H9 (cell line): ENCODE measurements around the gene SFXN5. TPM values are rescaled to one million over a fixed set of nuclear protein-coding genes. Genes with fewer than 3 reads are reported as not detected.
A peak's percentile ranks its signal among the peaks of the same experiment; 100 is the strongest.

Experiments
- DNase-seq: peaks from one replicate; pipeline ENCODE4 v3.0.0-alpha.2; 2017
- H2AFZ ChIP-seq: one replicate; pipeline ENCODE4 v1.6.1; 2013; ENCODE audit warnings: mild to moderate bottlenecking, low read length, control low read depth, moderate library complexity
- H2AK5ac ChIP-seq: 2 replicates; pipeline ENCODE4 v1.6.1; 2013; ENCODE audit warnings: low read length, control low read depth, mixed read lengths; ENCODE audit not compliant: insufficient read length
- H2BK120ac ChIP-seq: one replicate; pipeline ENCODE4 v1.6.1; 2013; ENCODE audit warnings: low read depth, mild to moderate bottlenecking, low read length, control low read depth, inconsistent platforms; ENCODE audit not compliant: poor library complexity, severe bottlenecking
- H2BK12ac ChIP-seq: 2 replicates; pipeline ENCODE4 v1.6.1; 2013; ENCODE audit warnings: low read length, control low read depth, mixed read lengths, low read depth; ENCODE audit not compliant: insufficient read length
- H2BK15ac ChIP-seq: 2 replicates; pipeline ENCODE4 v1.6.1; 2013; ENCODE audit warnings: low read depth, low read length, control low read depth
- H2BK20ac ChIP-seq: one replicate; pipeline ENCODE4 v1.6.1; 2013; ENCODE audit warnings: low read depth, mild to moderate bottlenecking, low read length, control low read depth, inconsistent platforms; ENCODE audit not compliant: poor library complexity, severe bottlenecking
- H2BK5ac ChIP-seq: 2 replicates; pipeline ENCODE4 v1.6.1; 2013; ENCODE audit warnings: low read length, control low read depth, mixed read lengths; ENCODE audit not compliant: insufficient read length
- H3K14ac ChIP-seq: 2 replicates; pipeline ENCODE4 v1.6.1; 2013; ENCODE audit warnings: low read length, control low read depth; ENCODE audit not compliant: insufficient read depth
- H3K18ac ChIP-seq: 2 replicates; pipeline ENCODE4 v1.6.1; 2013; ENCODE audit warnings: low read depth, mild to moderate bottlenecking, mixed read lengths, low read length, control low read depth; ENCODE audit not compliant: insufficient read length
- H3K23ac ChIP-seq: 2 replicates; pipeline ENCODE4 v1.6.1; 2013; ENCODE audit warnings: low read length, control low read depth, mixed read lengths, low read depth; ENCODE audit not compliant: insufficient read length
- H3K23me2 ChIP-seq: 2 replicates; pipeline ENCODE4 v1.6.1; 2013; ENCODE audit warnings: low read depth, mild to moderate bottlenecking, mixed read lengths, low read length, control low read depth; ENCODE audit not compliant: insufficient read length, poor library complexity, severe bottlenecking
- H3K27ac ChIP-seq: 2 replicates; pipeline ENCODE4 v1.5.1; 2013; ENCODE audit warnings: low read length, control low read depth, mixed read lengths, low read depth; ENCODE audit not compliant: insufficient read length
- H3K27me3 ChIP-seq: 2 replicates; pipeline ENCODE4 v1.6.1; 2013; ENCODE audit warnings: low read length, control low read depth, inconsistent platforms; ENCODE audit not compliant: insufficient read depth
- H3K4ac ChIP-seq: 2 replicates; pipeline ENCODE4 v1.6.1; 2013; ENCODE audit warnings: low read depth, mild to moderate bottlenecking, control low read depth, inconsistent platforms, low read length, moderate library complexity
- H3K4me1 ChIP-seq: 2 replicates; pipeline ENCODE4 v1.6.1; 2013; ENCODE audit warnings: low read length, control low read depth, inconsistent platforms; ENCODE audit not compliant: insufficient read depth
- H3K4me2 ChIP-seq: 2 replicates; pipeline ENCODE4 v1.6.1; 2013; ENCODE audit warnings: low read length, control low read depth, mixed read lengths; ENCODE audit not compliant: insufficient read length, insufficient read depth
- H3K56ac ChIP-seq: 2 replicates; pipeline ENCODE4 v1.6.1; 2013; ENCODE audit warnings: low read depth, mild to moderate bottlenecking, mixed read lengths, low read length, control low read depth; ENCODE audit not compliant: insufficient read length
- H3K79me1 ChIP-seq: 2 replicates; pipeline ENCODE4 v1.6.1; 2013; ENCODE audit warnings: low read depth, mild to moderate bottlenecking, moderate library complexity, low read length, control low read depth, inconsistent platforms; ENCODE audit not compliant: insufficient read depth, poor library complexity, severe bottlenecking
- H3K79me2 ChIP-seq: 2 replicates; pipeline ENCODE4 v1.6.1; 2013; ENCODE audit warnings: low read length, control low read depth, inconsistent platforms; ENCODE audit not compliant: insufficient read depth
- H3K9ac ChIP-seq: 2 replicates; pipeline ENCODE4 v1.6.1; 2013; ENCODE audit warnings: low read length, control low read depth, mixed read lengths; ENCODE audit not compliant: insufficient read length; ENCODE audit errors: extremely low read depth
- H3K9me3 ChIP-seq: one replicate; pipeline ENCODE4 v1.6.1; 2013; ENCODE audit warnings: low read depth, low read length, inconsistent platforms; ENCODE audit not compliant: control insufficient read depth
- H3T11ph ChIP-seq: one replicate; pipeline ENCODE4 v1.6.1; 2013; ENCODE audit warnings: mild to moderate bottlenecking, low read length, control low read depth, inconsistent platforms
- H4K20me1 ChIP-seq: one replicate; pipeline ENCODE4 v1.6.1; 2013; ENCODE audit not compliant: control insufficient read depth, insufficient read length, insufficient read depth
- H4K5ac ChIP-seq: 2 replicates; pipeline ENCODE4 v1.6.1; 2013; ENCODE audit warnings: low read depth, mild to moderate bottlenecking, mixed read lengths, low read length, control low read depth; ENCODE audit not compliant: insufficient read length
- H4K8ac ChIP-seq: replicated peaks from 2 replicates; pipeline ENCODE4 v1.6.1; 2013; ENCODE audit warnings: low read length, control low read depth, mixed read lengths, low read depth; ENCODE audit not compliant: insufficient read length
- H4K91ac ChIP-seq: 2 replicates; pipeline ENCODE4 v1.6.1; 2013; ENCODE audit warnings: low read depth, mild to moderate bottlenecking, moderate library complexity, mixed read lengths, low read length, control low read depth; ENCODE audit not compliant: insufficient read length
- H3K27ac Mint-ChIP-seq, 3 experiments: 2 replicates in 2 of 3; 3 replicates in 1 of 3; pipeline ENCODE4 v1.8.0; 2020 to 2021; ENCODE audit warnings: mixed read lengths in 3 of 3, mild to moderate bottlenecking in 1 of 3, moderate library complexity in 1 of 3
- H3K27me3 Mint-ChIP-seq: 2 replicates; pipeline ENCODE4 v1.8.0; 2021; ENCODE audit warnings: low read depth, mild to moderate bottlenecking, moderate library complexity, mixed read lengths
- H3K36me3 Mint-ChIP-seq, 3 experiments: 2 replicates in 2 of 3; 3 replicates in 1 of 3; pipeline ENCODE4 v1.8.0; 2020 to 2021; ENCODE audit warnings: low read depth in 3 of 3, mixed read lengths in 3 of 3; ENCODE audit not compliant: insufficient read depth in 1 of 3
- H3K4me1 Mint-ChIP-seq, 2 experiments: 2 replicates each; pipeline ENCODE4 v1.8.0; 2020; ENCODE audit warnings: mixed read lengths in 2 of 2
- H3K4me3 Mint-ChIP-seq, 2 experiments: 2 replicates in 1 of 2; 3 replicates in 1 of 2; pipeline ENCODE4 v1.8.0; 2020 to 2021; ENCODE audit warnings: mild to moderate bottlenecking in 2 of 2, mixed read lengths in 2 of 2, moderate library complexity in 1 of 2
- H3K9me3 Mint-ChIP-seq, 2 experiments: 2 replicates in 1 of 2; 3 replicates in 1 of 2; pipeline ENCODE4 v1.8.0; 2020; ENCODE audit warnings: mild to moderate bottlenecking in 2 of 2, mixed read lengths in 2 of 2, moderate library complexity in 1 of 2
- WGBS: extraction: QIAGEN DNeasy Blood & Tissue Kit; methylation state at CpG from one replicate; pipeline ENCODE4 v1.1.7; 2013; ENCODE audit warnings: missing lambda C conversion rate, low lambda C conversion rate, mixed read lengths; ENCODE audit not compliant: insufficient read length; ENCODE audit errors: extremely low coverage; 5-methylcytosine and 5-hydroxymethylcytosine counted together
- total RNA-seq: library from RNA; stranded (reverse); gene quantifications from 2 replicates; pipeline ENCODE4 v1.2.1, GENCODE V29; 2021
- TF ChIP-seq, protein P1 (sequence below): fragments of 200-600 bp; sonication (generic); conservative IDR thresholded peaks from 3 replicates; pipeline ENCODE4 v1.8.0; 2021; ENCODE audit warnings: antibody characterized with exemption, mild to moderate bottlenecking

Gene SFXN5
- total RNA-seq, 1 experiment from 2014 or later = 30.9 TPM

GRCh38 chr2:72965770-72966450 lies 105.6 kb downstream of the SFXN5 start:
- no peak overlapping the region for H2AFZ ChIP-seq
- H4K8ac ChIP-seq = no peak overlapping the region
- no peak overlapping the region for H4K91ac ChIP-seq
- no peak overlapping the region for H3K23ac ChIP-seq
- peaks cover 14% of the 10 kb centered on the region; the same call in 1 of the 2 replicates for H3K4me1 ChIP-seq
- Mint-ChIP-seq H3K36me3 (peaks cover 0 to 9% (median 1%) of the 10 kb centered on the region in 3 experiments; a peak in 2 of 7 replicates), H3K27ac (peak overlapping the region in 1 of 3 experiments; percentile 49; a peak in 1 of 7 replicates), H3K9me3 (no peaks in the 10 kb centered on the region), H3K4me3 (no peak overlapping the region), H3K4me1 (peaks cover 42 to 43% of the 10 kb centered on the region in 2 experiments), H3K27me3 (peaks cover 9% of the 10 kb centered on the region)
- H3K27ac ChIP-seq = no peak overlapping the region
- H3K27me3 ChIP-seq = no peaks in the 10 kb centered on the region; the same call in 1 of the 2 replicates
- H2AK5ac ChIP-seq = no peak overlapping the region
- H3K9ac ChIP-seq = no peak overlapping the region
- H3K79me2 ChIP-seq = no peaks in the 10 kb centered on the region
- DNase-seq = no peak
- no peak overlapping the region for H3K4me2 ChIP-seq
- no peak overlapping the region for H3K14ac ChIP-seq
- H3K9me3 ChIP-seq = no peaks in the 10 kb centered on the region
- no peak overlapping the region for H2BK15ac ChIP-seq
- no CpG with 5 or more reads among the region's 14 CpGs for WGBS
- TF ChIP-seq, protein P1, sequence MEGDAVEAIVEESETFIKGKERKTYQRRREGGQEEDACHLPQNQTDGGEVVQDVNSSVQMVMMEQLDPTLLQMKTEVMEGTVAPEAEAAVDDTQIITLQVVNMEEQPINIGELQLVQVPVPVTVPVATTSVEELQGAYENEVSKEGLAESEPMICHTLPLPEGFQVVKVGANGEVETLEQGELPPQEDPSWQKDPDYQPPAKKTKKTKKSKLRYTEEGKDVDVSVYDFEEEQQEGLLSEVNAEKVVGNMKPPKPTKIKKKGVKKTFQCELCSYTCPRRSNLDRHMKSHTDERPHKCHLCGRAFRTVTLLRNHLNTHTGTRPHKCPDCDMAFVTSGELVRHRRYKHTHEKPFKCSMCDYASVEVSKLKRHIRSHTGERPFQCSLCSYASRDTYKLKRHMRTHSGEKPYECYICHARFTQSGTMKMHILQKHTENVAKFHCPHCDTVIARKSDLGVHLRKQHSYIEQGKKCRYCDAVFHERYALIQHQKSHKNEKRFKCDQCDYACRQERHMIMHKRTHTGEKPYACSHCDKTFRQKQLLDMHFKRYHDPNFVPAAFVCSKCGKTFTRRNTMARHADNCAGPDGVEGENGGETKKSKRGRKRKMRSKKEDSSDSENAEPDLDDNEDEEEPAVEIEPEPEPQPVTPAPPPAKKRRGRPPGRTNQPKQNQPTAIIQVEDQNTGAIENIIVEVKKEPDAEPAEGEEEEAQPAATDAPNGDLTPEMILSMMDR = no peak
- no peaks in the 10 kb centered on the region for H3K79me1 ChIP-seq
- H3K18ac ChIP-seq = no peak overlapping the region
- no peak overlapping the region for H2BK20ac ChIP-seq
- H4K20me1 ChIP-seq = no peaks in the 10 kb centered on the region
- no peak overlapping the region for H3K4ac ChIP-seq
- H3K56ac ChIP-seq = no peak overlapping the region
- H2BK120ac ChIP-seq = no peak overlapping the region
- H4K5ac ChIP-seq = no peak overlapping the region
- H2BK12ac ChIP-seq = no peak overlapping the region
- H3T11ph ChIP-seq = no peak overlapping the region
- no peaks in the 10 kb centered on the region for H3K23me2 ChIP-seq
- no peak overlapping the region for H2BK5ac ChIP-seq
